HL-60 (cell line): ENCODE data around the gene COTL1.

ENCODE experiments used
- DNase-seq, 2 experiments: peaks; one replicate each; pipeline ENCODE4 v3.0.0-alpha.2; 2010 to 2020; ENCODE audit warnings: low read depth in 1 of 2, low spot score in 1 of 2
- H3K27ac ChIP-seq: fragments of 250-450 bp; sonication (Bioruptor Pico); replicated peaks from 2 replicates; pipeline ENCODE4 v1.5.1; 2020; ENCODE audit warnings: mild to moderate bottlenecking, moderate library complexity
- H3K27me3 ChIP-seq: fragments of 250-450 bp; sonication (Bioruptor Pico); 2 replicates; pipeline ENCODE4 v1.5.1; 2021; ENCODE audit warnings: mild to moderate bottlenecking, moderate library complexity; ENCODE audit not compliant: insufficient read depth, poor library complexity, severe bottlenecking
- H3K4me3 ChIP-seq: replicated peaks from 2 replicates; pipeline ENCODE4 v1.5.1; 2011; ENCODE audit warnings: mild to moderate bottlenecking, control low read depth, low read length; ENCODE audit not compliant: insufficient read depth
- CTCF ChIP-seq: IDR thresholded peaks from one replicate; pipeline ENCODE4 v1.5.1; 2011; ENCODE audit warnings: low read length, control low read depth, inconsistent platforms; ENCODE audit not compliant: insufficient read depth
- GABPA ChIP-seq: IDR thresholded peaks from 2 replicates; pipeline ENCODE4 v1.6.1; 2012; ENCODE audit warnings: low read depth
- POLR2AphosphoS5 ChIP-seq: IDR thresholded peaks from 2 replicates; pipeline ENCODE4 v1.6.1; 2012; ENCODE audit warnings: low read depth
- SPI1 ChIP-seq: IDR thresholded peaks from 2 replicates; pipeline ENCODE4 v1.6.1; 2012; ENCODE audit warnings: low read depth, mild to moderate bottlenecking, borderline replicate concordance
- TF ChIP-seq, protein P1 (sequence below): IDR thresholded peaks from 2 replicates; pipeline ENCODE4 v1.6.1; 2012; ENCODE audit warnings: low read depth; ENCODE audit not compliant: insufficient replicate concordance

Gene COTL1

DNA sequence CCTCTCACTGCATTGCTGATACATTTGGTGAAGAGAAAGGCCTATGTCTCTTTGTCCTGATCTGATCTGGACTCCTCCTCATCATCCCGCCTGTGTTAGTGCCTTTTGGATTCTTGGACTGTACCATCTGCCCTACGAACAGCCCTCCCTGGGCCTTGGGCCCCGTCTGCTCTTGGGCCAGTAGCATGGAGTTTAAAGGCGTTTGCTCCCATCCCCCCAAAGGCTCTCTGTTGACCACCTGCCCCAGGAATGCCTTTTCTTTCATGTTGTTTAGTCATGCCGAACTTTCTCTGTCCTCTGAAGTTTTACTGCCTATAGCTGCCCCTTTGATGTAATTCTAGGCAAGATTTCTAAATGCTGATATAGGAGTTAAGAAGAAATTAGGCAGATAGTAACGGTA lies 82.5 kb downstream of the COTL1 start:
- Histone ChIP-seq H3K4me3 (no peak overlapping the region), H3K27me3 (no peaks in the 10 kb centered on the region), H3K27ac (no peak overlapping the region)
- no peak for DNase-seq
- TF ChIP-seq POLR2AphosphoS5 (no peak), SPI1 (no peak), CTCF (no peak), GABPA (no peak)
- TF ChIP-seq, protein P1, sequence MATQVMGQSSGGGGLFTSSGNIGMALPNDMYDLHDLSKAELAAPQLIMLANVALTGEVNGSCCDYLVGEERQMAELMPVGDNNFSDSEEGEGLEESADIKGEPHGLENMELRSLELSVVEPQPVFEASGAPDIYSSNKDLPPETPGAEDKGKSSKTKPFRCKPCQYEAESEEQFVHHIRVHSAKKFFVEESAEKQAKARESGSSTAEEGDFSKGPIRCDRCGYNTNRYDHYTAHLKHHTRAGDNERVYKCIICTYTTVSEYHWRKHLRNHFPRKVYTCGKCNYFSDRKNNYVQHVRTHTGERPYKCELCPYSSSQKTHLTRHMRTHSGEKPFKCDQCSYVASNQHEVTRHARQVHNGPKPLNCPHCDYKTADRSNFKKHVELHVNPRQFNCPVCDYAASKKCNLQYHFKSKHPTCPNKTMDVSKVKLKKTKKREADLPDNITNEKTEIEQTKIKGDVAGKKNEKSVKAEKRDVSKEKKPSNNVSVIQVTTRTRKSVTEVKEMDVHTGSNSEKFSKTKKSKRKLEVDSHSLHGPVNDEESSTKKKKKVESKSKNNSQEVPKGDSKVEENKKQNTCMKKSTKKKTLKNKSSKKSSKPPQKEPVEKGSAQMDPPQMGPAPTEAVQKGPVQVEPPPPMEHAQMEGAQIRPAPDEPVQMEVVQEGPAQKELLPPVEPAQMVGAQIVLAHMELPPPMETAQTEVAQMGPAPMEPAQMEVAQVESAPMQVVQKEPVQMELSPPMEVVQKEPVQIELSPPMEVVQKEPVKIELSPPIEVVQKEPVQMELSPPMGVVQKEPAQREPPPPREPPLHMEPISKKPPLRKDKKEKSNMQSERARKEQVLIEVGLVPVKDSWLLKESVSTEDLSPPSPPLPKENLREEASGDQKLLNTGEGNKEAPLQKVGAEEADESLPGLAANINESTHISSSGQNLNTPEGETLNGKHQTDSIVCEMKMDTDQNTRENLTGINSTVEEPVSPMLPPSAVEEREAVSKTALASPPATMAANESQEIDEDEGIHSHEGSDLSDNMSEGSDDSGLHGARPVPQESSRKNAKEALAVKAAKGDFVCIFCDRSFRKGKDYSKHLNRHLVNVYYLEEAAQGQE = no peak

GRCh38 chr16:84534815-84535214 lies 83.1 kb downstream of the COTL1 start:
- DNase-seq = no peak
- TF ChIP-seq, protein P1 = no peak
- TF ChIP-seq SPI1 (no peak), CTCF (no peak), POLR2AphosphoS5 (no peak), GABPA (no peak)
- no peak overlapping the region for H3K27ac ChIP-seq
- H3K4me3 ChIP-seq = no peak overlapping the region
- no peaks in the 10 kb centered on the region for H3K27me3 ChIP-seq

- no peak overlapping the region for H3K27ac ChIP-seq
- no peak for DNase-seq
- H3K4me3 ChIP-seq = no peak overlapping the region
- no peaks in the 10 kb centered on the region for H3K27me3 ChIP-seq
- no peak for TF ChIP-seq POLR2AphosphoS5
Observed at GRCh38 chr16:84532855-84533486, 84.9 kb downstream of the COTL1 start.

DNA sequence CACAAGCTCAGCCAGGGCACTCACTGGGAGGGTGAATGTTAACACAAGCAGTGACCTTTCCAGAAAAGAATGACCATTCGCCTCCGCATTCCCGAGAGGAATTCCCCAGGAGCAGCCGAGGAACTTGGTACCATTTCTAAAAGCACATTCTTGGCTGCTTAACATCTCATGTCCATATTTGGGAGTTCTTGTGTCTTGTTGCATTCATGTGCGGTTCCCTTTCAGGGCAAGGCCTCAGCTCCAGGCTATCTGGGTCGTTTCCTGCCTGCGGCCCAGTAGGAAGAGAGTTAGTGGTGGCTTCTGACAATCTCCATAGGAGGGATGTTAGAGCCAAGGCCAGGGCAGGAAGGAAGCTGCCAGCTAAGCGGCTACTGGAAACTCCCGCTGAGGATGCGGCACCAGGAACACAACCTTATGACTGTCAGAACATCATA lies 85.6 kb downstream of the COTL1 start:
- no peaks in the 10 kb centered on the region for H3K27me3 ChIP-seq
- no peak overlapping the region for H3K4me3 ChIP-seq
- H3K27ac ChIP-seq = no peak overlapping the region
- DNase-seq = no peak
- TF ChIP-seq SPI1 (no peak), GABPA (no peak), CTCF (no peak), POLR2AphosphoS5 (no peak)
- TF ChIP-seq, protein P1 = no peak
